Vagina (tissue), 2 donors: ENCODE measurements around the gene PLA2G4A.

ENCODE experiments used
- POLR2A ChIP-seq, 2 donors: fragments of 450-650 bp; IDR thresholded peaks; one replicate each; pipeline ENCODE4 v1.6.1; 2017; ENCODE audit warnings: antibody characterized with exemption in 2 of 2, mild to moderate bottlenecking in 2 of 2, moderate library complexity in 2 of 2
- TF ChIP-seq, protein P1 (sequence below), 3 experiments: fragments of 450-650 bp in 2 of 3; fragments of 200-600 bp in 1 of 3; sonication (generic) in 1 of 3; IDR thresholded peaks; one replicate each; pipeline ENCODE4 v1.5.1; 2017 to 2019; ENCODE audit warnings: antibody characterized with exemption in 3 of 3, mild to moderate bottlenecking in 2 of 3, moderate library complexity in 2 of 3

DNA sequence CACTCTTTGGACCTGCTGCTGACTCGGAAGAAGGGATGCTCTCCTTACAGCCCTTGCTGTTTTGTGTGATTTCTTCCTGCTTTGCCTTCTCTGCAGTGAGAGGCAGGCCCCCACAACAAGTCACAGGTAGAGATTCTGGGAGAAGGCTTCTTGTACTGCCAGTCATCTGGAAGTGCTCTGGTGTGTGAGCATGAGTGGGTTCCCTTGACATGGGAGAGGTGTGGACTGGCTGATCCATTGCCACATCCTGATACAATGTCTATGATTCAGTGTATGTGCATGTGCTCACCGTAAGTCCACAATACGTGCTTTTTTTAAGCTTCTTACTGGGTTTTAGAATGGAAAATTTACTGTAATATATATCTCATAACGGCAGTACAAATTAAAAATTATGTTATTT is 46.0 kb upstream of the PLA2G4A start:
- TF ChIP-seq, protein P1, sequence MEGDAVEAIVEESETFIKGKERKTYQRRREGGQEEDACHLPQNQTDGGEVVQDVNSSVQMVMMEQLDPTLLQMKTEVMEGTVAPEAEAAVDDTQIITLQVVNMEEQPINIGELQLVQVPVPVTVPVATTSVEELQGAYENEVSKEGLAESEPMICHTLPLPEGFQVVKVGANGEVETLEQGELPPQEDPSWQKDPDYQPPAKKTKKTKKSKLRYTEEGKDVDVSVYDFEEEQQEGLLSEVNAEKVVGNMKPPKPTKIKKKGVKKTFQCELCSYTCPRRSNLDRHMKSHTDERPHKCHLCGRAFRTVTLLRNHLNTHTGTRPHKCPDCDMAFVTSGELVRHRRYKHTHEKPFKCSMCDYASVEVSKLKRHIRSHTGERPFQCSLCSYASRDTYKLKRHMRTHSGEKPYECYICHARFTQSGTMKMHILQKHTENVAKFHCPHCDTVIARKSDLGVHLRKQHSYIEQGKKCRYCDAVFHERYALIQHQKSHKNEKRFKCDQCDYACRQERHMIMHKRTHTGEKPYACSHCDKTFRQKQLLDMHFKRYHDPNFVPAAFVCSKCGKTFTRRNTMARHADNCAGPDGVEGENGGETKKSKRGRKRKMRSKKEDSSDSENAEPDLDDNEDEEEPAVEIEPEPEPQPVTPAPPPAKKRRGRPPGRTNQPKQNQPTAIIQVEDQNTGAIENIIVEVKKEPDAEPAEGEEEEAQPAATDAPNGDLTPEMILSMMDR (IDR thresholded peaks at IDR 0.05), result no peak
- TF ChIP-seq POLR2A (IDR thresholded peaks at IDR 0.05), result no peak
